ENCODE data around the gene TMEM212. TPM values are rescaled to one million over a fixed set of nuclear protein-coding genes. Genes with fewer than 3 reads are reported as not detected.
A peak's percentile ranks its signal among the peaks of the same experiment; 100 is the strongest.

TMEM212 gene
- total and polyA plus RNA-seq, 9 of the 15 experiments (the other 6 are each of a cell fraction or from before 2014, with no cell fraction given): not detected

DNA sequence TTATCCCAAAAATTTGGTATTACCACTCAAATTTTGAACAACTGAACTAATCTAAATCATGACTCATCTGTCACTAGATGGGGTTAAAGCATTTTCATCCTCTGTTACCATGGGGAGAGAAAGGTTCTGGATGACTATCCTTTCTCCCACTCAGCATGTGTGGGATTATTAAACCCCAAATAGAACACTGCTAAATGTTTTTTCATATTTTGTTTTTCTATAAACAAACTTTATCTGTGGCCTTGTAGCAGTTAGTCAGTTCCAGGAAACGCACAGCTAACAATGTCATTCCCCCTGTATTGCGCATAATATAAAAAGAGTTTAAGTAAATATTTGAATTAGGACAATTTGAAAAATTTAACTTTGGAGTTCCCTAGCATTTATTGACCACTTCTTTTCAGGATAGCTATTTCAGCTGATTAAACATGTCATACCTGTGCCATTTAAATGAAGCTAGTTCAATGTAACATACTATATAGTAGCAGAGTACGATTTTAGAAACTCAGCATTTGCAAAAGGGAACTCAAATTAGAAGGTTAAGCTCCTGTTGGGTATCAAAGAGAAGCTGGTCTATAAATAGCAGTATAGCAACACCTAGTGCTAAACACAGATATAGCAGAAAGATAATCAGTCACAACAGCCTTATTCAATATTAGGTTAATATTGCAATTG lies 9.2 kb upstream of the TMEM212 start (continued):
- TF ChIP-seq CTCF (IDR thresholded peaks at IDR 0.05 in 2 of 3, conservative IDR thresholded peaks at IDR 0.05 in 1 of 3; ENCODE audit: insufficient read depth in 2 of 3, low read depth in 1 of 3, low read length in 3 of 3) (peak; percentile 28 to 73 (median 50); a peak in 5 of 6 replicates), ZNF12 (CRISPR knock-in tag; IDR thresholded peaks at IDR 0.05) (no peak), RAD21 (CRISPR knock-in tag; conservative IDR thresholded peaks at IDR 0.05 in 1 of 2, IDR thresholded peaks at IDR 0.05 in 1 of 2) (peak; percentile 68 to 81), GTF2E2 (tag; IDR thresholded peaks at IDR 0.05) (0 out of 2 replicates have a peak, but pooled peaks have one; percentile 26), ZNF134 (CRISPR knock-in tag; conservative IDR thresholded peaks at IDR 0.05) (no peak), RB1 (IDR thresholded peaks at IDR 0.05; ENCODE audit: low read depth) (no peak), ATF7 (IDR thresholded peaks at IDR 0.05) (no peak), JUNB (CRISPR knock-in tag; conservative IDR thresholded peaks at IDR 0.05) (peak; percentile 65; the same call in 1 of the 2 replicates), SMAD4 (CRISPR knock-in tag; conservative IDR thresholded peaks at IDR 0.05) (no peak), MEF2D (tag; conservative IDR thresholded peaks at IDR 0.05; ENCODE audit: low read depth) (peak; percentile 49; the same call in 1 of the 2 replicates), SIRT6 (IDR thresholded peaks at IDR 0.05; ENCODE audit: low read depth, low read length) (no peak), RBM25 (IDR thresholded peaks at IDR 0.05; ENCODE audit: low read depth, low read length, severe bottlenecking) (no peak), ARHGAP35 (IDR thresholded peaks at IDR 0.05; ENCODE audit: partially characterized antibody) (no peak), U2AF2 (optimal IDR thresholded peaks at IDR 0.05; ENCODE audit: low read depth, low read length) (no peak), ZNF551 (CRISPR knock-in tag; IDR thresholded peaks at IDR 0.05) (no peak), POLR3G (IDR thresholded peaks at IDR 0.05; ENCODE audit: extremely low read depth, insufficient read length, insufficient replicate concordance) (no peak)
- TF ChIP-seq, protein P1, sequence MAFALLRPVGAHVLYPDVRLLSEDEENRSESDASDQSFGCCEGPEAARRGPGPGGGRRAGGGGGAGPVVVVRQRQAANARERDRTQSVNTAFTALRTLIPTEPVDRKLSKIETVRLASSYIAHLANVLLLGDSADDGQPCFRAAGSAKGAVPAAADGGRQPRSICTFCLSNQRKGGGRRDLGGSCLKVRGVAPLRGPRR (CRISPR knock-in tag; IDR thresholded peaks at IDR 0.05): no peak
